Stimulated activated CD4-positive, alpha-beta T cell treated with anti-CD3 and anti-CD28 coated beads, Interleukin-2, amount 100 ng/mL, for 48 hours (primary cell): Measurements from ENCODE around the gene LYL1.
A peak's percentile ranks its signal among the peaks of the same experiment; 100 is the strongest.

Experiments
- DNase-seq, 2 donors: peaks; one replicate each; pipeline ENCODE4 v3.0.0-alpha.2; 2020

Gene LYL1

DNA sequence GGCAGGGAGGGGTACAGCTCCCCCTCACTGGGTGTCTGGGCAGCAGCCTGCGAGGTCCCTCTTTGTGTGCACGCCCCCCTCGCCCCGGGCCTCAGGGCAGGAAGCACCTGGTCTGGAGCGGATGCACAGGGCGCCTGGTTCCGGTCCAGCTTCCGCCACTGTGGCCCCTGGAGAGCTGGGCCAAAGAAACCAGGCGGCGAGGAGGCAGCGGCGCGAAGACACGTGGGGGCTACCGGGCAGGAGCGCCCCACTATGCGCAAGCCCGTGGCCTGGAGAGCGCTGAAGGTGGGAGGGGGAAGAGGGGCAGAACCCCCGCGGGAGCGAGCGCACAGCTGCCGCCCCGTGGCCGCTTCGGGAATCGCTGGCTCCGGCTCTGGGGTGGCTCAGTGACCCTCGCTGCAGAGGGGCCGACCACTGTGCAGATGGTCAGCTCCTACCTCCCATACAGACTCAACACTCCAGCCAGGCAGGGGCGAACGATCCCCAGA lies 1.7 kb upstream of the LYL1 start:
- DNase-seq, result peak; percentile 66 to 76

GRCh38 chr19:13103581-13104359 lies 1.1 kb upstream of the LYL1 start:
- no peak for DNase-seq

- DNase-seq, result no peak
Measured at GRCh38 chr19:13102416-13102665, 317 bp downstream of the LYL1 start.

DNA sequence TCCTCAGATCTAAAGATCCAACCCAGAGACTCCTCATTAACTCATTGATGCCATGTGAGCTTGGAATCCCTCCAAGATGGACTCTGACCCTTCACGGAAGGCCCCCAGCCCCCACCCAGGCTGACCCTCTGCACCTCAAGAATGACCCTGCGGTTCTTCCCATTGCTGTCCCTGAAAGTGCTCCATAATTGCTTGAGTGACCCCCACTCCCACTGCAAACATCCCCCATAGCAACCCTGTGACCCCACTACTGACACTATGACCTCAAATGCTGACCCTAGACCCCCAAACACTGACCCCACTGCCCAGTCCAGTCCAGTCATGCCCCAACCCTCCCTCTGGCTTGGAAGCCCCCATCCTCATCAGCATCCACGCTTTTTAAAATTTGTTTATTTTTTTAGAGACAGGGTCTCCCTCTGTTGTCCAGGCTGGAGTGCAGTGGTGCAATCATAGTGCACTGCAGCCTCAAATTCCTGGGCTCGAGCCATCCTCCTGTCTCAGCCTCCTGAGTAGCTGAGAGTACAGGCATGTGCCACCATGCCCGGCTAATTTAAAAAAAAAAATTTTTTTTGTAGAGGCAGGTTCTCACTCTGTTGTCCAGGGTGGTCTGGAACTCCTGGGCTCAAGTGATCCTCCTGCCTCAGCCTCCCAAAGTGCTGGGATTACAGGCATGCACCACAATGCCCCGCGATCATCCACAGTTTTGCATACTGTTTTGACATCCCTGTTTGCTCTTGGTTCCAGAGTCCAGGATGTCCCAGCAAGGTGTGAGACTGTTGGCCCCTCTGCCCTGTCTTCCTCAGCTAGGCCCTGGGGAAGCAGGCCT lies 855 bp downstream of the LYL1 start:
- no peak for DNase-seq

DNA sequence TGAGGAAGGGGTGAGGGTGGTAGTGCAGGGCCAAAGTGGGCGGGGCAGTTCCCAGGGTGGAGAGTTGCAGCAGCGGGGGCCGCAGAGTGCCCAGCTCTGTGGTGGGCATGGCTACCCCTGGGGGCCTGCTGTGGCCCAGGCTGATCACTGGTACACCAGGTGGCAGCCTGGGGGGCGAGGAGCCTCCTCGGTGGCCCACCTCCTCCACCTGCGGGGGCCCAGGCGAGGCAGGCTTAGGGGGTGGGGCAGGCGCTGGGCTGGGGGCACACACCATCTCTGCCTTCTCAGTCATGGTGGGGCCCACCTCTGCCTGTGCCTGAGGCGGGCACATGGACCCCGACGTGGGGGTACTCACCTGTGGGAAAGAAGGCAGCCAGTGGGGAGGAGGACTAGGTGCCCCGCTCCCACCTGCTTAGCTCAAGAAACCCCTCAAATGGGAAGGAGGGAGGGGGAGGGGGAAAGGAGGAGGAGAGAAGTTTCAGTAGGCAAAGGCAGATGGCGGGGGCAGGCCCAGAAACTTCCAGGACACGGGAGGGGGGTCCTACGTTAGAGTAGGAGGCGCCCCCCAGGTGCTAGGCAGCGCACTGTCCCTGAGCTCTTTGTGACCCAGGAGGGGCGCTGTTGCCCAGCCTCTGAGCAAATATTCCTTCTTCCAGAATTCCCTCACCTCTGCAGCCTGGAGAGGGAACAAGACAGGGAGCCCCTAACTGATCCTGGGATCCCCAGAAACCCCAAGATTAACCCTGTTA lies 1.6 kb downstream of the LYL1 start:
- DNase-seq, result no peak

DNA sequence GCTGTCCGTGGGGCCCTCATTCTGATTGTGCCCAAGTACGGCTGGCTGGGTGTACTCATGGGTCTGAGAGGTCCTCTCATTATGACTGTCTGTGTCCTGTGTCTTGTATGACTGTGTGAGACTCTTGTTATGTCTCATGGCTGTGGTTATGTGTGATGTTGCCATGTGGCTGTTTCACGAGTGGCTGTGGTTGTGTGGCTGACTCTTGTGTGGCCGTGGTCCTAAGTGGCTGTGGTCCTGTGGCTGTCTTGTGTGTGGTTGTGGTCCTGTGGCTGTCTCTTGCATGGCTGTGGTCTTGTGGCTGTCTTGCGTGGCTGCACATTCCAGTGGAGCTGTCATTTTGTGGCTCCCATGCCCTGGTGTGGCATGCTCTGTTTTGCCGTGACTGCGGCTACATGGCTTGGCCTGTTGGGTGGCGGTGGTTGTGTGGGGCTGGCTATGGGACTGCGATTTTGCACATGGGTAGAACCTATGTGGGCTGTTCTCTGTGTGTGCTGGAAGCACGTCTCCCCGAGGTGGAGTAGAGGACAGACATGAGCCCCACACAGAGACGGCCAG lies 2.5 kb downstream of the LYL1 start:
- DNase-seq, result peak in 1 of 2 donors; percentile 71

GRCh38 chr19:13099073-13099999 lies 3.3 kb downstream of the LYL1 start:
- DNase-seq, result peak in 1 of 2 donors; percentile 69

- DNase-seq, result no peak
Measured at GRCh38 chr19:13098277-13099072, 4.2 kb downstream of the LYL1 start.

DNA sequence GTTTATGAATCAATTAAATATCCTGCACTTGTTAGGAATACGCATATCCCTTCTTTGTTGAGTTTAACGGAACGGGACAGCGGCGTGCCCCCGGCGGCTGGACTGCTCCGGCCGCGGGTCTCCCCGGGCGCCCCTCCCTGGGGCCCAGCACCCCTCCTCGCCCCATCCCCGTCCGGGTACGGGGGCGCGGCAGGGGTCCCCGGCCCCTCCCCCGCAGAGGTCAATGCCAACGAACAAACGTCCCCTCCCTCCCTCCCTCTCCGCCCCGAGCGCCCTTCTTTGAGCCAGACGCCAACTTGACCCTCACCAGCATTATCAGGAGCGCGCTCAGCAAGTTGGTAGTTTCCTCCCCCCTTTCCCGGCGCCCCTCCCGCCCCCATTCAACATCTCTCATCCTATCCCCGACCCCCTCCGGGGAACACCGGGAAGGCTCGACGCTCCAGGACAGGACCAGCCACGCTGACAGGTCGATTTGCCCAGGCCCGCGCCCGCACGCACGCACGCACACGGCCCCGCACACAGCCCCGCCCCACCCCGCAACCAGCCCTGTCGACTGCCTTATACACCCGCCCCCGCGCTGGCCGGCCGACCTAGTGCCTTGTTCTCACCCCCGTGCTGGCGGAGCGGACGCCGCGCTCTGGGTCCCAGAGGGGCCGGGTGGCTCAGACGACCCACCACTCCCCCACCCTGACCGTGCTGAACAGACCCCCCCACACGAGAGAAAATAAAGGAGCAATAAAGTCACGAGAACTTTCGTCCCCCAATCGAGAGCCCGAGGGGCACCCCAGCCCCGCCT lies 5.0 kb downstream of the LYL1 start:
- no peak for DNase-seq

GRCh38 chr19:13097033-13097462 lies 5.6 kb downstream of the LYL1 start:
- DNase-seq, result no peak

DNA sequence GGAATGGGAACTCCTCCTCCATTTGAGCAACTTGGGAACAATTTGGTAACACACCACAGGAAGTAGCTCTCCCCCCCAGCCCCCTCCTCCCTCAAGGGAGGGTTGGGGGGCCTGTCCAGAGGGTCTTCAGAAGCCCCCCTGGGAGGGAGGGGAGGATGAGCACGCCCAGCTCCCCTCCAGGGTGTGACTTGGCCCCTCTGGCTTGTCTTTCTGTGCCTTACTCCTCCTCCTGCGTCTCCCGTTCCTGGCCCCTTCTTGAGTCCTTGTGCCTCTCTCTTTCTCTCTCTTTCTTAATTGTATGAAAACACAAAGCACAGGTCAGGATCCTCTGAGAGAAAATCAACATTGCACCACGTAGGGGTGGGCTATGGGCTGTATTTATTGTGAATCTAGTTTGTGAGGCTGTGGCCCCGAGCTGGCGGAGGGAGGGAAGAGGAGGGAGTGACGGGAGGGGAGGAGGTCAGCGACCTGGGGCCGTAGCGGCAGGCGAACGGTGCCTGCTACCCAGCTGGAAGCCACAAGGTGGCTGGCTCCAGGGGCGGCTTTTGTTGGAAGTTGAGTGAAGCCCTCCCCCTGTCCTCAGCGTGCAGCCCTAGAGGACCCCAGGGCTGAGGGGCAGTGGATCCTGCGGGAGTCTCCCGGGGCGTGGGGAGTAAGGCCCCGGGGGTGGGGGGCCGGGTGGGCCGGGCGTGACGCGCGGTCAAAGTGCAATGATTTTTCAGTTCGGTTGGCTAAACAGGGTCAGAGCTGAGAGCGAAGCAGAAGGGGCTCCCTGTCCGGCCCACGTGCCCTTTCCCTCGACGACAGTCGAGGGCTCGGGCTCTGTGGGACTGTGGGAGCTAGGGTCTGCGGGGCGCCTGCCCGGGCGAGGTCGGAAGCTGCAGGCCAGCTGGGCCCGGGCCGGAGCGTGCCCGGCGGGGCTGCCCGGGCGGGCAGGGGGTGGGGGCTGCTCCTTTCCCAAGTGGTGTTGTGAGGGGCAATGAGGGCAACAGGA lies 6.4 kb downstream of the LYL1 start:
- no peak for DNase-seq

DNA sequence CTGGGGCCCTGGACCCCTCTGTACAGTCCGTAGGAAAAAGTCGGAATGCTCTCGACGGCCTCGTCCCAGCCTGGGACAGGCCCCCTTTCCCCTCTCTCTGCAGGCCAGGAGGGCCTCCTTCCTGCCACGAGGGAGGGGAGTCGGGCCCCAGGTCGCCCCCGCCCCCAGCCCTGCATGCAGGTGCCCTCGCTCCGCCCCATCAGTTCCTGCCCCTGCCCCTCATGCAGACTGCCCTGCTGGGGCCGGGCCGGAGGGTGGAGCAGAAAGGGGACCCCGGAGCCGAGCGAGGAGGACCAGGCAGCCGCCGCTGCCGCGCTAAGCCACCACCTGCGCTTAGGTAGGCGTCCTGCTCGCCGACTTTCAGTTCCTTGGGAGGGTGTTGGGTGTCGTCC lies 7.3 kb downstream of the LYL1 start:
- DNase-seq, result no peak

- no peak for DNase-seq
Measured at GRCh38 chr19:13094771-13095392, 7.8 kb downstream of the LYL1 start.

GRCh38 chr19:13094106-13094504 lies 8.6 kb downstream of the LYL1 start:
- DNase-seq, result no peak

GRCh38 chr19:13093407-13094105 lies 9.1 kb downstream of the LYL1 start:
- peak; percentile 70 to 79 for DNase-seq

- DNase-seq, result no peak
Measured at GRCh38 chr19:13092606-13093235, 9.9 kb downstream of the LYL1 start.

GRCh38 chr19:13092158-13092543 lies 10.5 kb downstream of the LYL1 start:
- DNase-seq, result no peak
